Measurements from ENCODE around the gene LMAN1L. TPM values are rescaled to one million over a fixed set of nuclear protein-coding genes. Genes with fewer than 3 reads are reported as not detected.

LMAN1L gene
- polyA plus RNA-seq, 1 donor from 2014 or later, result not detected

DNA sequence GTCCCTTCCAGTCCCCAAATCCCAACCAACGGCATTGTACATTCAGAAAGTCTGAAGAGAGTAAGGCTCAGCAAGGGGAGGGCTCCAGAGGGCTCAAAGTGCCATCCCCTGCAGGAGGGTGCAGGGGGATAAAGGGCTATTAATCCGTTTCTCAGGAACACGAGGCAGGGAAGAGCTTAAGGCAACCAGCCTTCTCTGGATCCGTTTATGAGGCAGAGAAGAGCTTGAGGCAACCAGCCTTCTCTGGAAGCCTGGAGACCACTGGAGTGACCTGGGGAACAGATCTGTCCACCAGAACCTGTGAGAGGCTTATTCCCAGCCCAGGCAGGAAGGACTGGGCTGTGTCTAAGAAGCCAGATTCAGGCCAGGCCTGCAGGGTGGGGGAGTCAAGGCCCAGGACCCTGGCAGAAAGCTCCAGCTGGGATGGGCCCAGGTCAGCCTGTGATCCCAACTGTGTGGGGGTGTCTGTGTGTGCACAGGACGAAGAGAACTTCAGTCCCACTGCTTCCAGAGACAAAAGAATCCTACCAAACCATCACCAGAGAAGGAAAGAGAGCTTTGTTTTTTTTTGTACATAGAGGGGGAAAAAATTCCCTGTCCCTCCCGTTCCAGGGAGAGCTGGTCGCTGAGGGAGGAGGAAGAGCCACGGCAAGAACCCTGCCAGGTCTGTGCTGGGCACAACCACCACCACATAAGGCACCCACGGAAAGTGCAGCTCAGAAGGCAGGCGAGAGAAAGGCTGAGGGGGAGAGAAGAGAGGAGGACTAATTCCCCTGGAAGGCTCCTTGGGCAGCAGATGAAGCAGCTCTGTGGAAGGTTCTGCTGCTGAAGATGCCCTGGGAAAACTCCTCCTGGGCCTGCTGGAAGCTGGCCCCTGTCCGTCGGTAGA lies 31.9 kb downstream of the LMAN1L start:
- no peaks in the 10 kb centered on the region for H3K9me3 ChIP-seq (ENCODE audit: low read length)
- TF ChIP-seq EP300 (conservative IDR thresholded peaks at IDR 0.05; ENCODE audit: poor library complexity, severe bottlenecking) (no peak), EZH2 (IDR thresholded peaks at IDR 0.05; ENCODE audit: borderline replicate concordance, insufficient read depth, low read length, poor library complexity, severe bottlenecking) (no peak), POLR2AphosphoS5 (IDR thresholded peaks at IDR 0.05) (no peak), CTCF (IDR thresholded peaks at IDR 0.05; ENCODE audit: poor library complexity, severe bottlenecking) (no peak), SMC3 (conservative IDR thresholded peaks at IDR 0.05; ENCODE audit: poor library complexity) (no peak), MXI1 (conservative IDR thresholded peaks at IDR 0.05; ENCODE audit: poor library complexity, severe bottlenecking) (no peak), RAD21 (conservative IDR thresholded peaks at IDR 0.05) (no peak), TAF1 (IDR thresholded peaks at IDR 0.05; ENCODE audit: low read depth) (no peak), REST (IDR thresholded peaks at IDR 0.05; ENCODE audit: borderline replicate concordance) (no peak)
- H2AFZ ChIP-seq (ENCODE audit: low read depth, low read length), result no peak overlapping the region
- H3F3A ChIP-seq (ENCODE audit: insufficient read depth, low read length, poor library complexity, severe bottlenecking), result no peaks in the 10 kb centered on the region
- H3K27me3 ChIP-seq (ENCODE audit: insufficient read depth, low read depth, low read length), result no peaks in the 10 kb centered on the region
- H3K27ac ChIP-seq (ENCODE audit: low read length), result no peak overlapping the region
- no peak overlapping the region for H3K4me2 ChIP-seq (ENCODE audit: low read length)
- no peak overlapping the region for H3K4me3 ChIP-seq (ENCODE audit: low read length)
- H3K9me2 ChIP-seq (ENCODE audit: insufficient read depth, low read length), result no peaks in the 10 kb centered on the region
- no peaks in the 10 kb centered on the region for H3K79me2 ChIP-seq (replicated peaks; ENCODE audit: insufficient read depth, low read length)
- no peaks in the 10 kb centered on the region for H3K36me3 ChIP-seq (ENCODE audit: insufficient read depth, low read length)
- no peaks in the 10 kb centered on the region for H4K20me1 ChIP-seq (ENCODE audit: insufficient read depth)
- H3K9ac ChIP-seq (ENCODE audit: low read length), result no peak overlapping the region

- Histone ChIP-seq H3K4me2 (ENCODE audit: low read length) (no peak overlapping the region), H3K79me2 (replicated peaks; ENCODE audit: insufficient read depth, low read length) (no peaks in the 10 kb centered on the region), H3K27ac (ENCODE audit: low read length) (no peak overlapping the region), H3K9me2 (ENCODE audit: insufficient read depth, low read length) (no peaks in the 10 kb centered on the region), H3K27me3 (ENCODE audit: insufficient read depth, low read depth, low read length) (no peaks in the 10 kb centered on the region), H4K20me1 (ENCODE audit: insufficient read depth) (no peaks in the 10 kb centered on the region), H3K9ac (ENCODE audit: low read length) (no peak overlapping the region), H3K9me3 (ENCODE audit: low read length) (no peaks in the 10 kb centered on the region), H2AFZ (ENCODE audit: low read depth, low read length) (no peak overlapping the region), H3K36me3 (ENCODE audit: insufficient read depth, low read length) (no peaks in the 10 kb centered on the region), H3K4me3 (ENCODE audit: low read length) (no peak overlapping the region), H3F3A (ENCODE audit: insufficient read depth, low read length, poor library complexity, severe bottlenecking) (no peaks in the 10 kb centered on the region)
- no peak for TF ChIP-seq MXI1 (conservative IDR thresholded peaks at IDR 0.05; ENCODE audit: poor library complexity, severe bottlenecking)
- no peak for TF ChIP-seq REST (IDR thresholded peaks at IDR 0.05; ENCODE audit: borderline replicate concordance)
- TF ChIP-seq EP300 (conservative IDR thresholded peaks at IDR 0.05; ENCODE audit: poor library complexity, severe bottlenecking), result no peak
These were observed 32.6 kb downstream of the LMAN1L start for GRCh38 chr15:74845208-74845568.

All from neural cell (in vitro differentiated cells).